Small intestine (tissue), 7 donors: ENCODE results near the gene MUC5B. TPM values are rescaled to one million over a fixed set of nuclear protein-coding genes. Genes with fewer than 3 reads are reported as not detected.

Experiments used
- DNase-seq, 2 donors: peaks; one replicate each; pipeline versions ENCODE4 v3.0.0 to v3.0.0-alpha.2; 2013
- FAIRE-seq: peaks from 2 replicates; lab custom pipeline; 2012; peaks lifted over from hg19 to GRCh38; lab: Jason Lieb, UNC
- H3K27ac ChIP-seq, 3 donors: one replicate each; pipeline ENCODE4 v1.5.1; 2013; ENCODE audit warnings: low read length in 2 of 3, mild to moderate bottlenecking in 2 of 3, control low read depth in 1 of 3, inconsistent platforms in 1 of 3, low read depth in 1 of 3, moderate library complexity in 1 of 3
- H3K27me3 ChIP-seq, 3 donors: one replicate each; pipeline ENCODE4 v1.6.1; 2013; ENCODE audit warnings: low read length in 3 of 3, inconsistent platforms in 1 of 3; ENCODE audit not compliant: control insufficient read depth in 3 of 3, insufficient read depth in 3 of 3
- H3K36me3 ChIP-seq, 3 donors: one replicate each; pipeline ENCODE4 v1.6.1; 2013; ENCODE audit warnings: low read length in 3 of 3, inconsistent platforms in 1 of 3, low read depth in 1 of 3, mild to moderate bottlenecking in 1 of 3, moderate library complexity in 1 of 3; ENCODE audit not compliant: control insufficient read depth in 3 of 3, insufficient read depth in 2 of 3
- H3K4me1 ChIP-seq, 3 donors: one replicate each; pipeline ENCODE4 v1.6.1; 2013; ENCODE audit warnings: low read length in 2 of 3, inconsistent platforms in 1 of 3, low read depth in 1 of 3, mild to moderate bottlenecking in 1 of 3, moderate library complexity in 1 of 3; ENCODE audit not compliant: control insufficient read depth in 3 of 3, insufficient read depth in 2 of 3
- H3K4me3 ChIP-seq, 3 donors: one replicate each; pipeline ENCODE4 v1.5.1; 2013; ENCODE audit warnings: low read length in 3 of 3, control low read depth in 1 of 3, inconsistent platforms in 1 of 3, low read depth in 1 of 3, mild to moderate bottlenecking in 1 of 3, moderate library complexity in 1 of 3
- H3K9me3 ChIP-seq, 2 donors: one replicate each; pipeline ENCODE4 v1.6.1; 2013; ENCODE audit warnings: low read depth in 1 of 2, low read length in 1 of 2; ENCODE audit not compliant: control insufficient read depth in 2 of 2, insufficient read depth in 1 of 2
- WGBS, 3 donors: extraction: QIAGEN DNeasy Blood & Tissue Kit; methylation state at CpG; one replicate each; pipeline ENCODE4 v1.1.7; 2013; 5-methylcytosine and 5-hydroxymethylcytosine counted together
- polyA plus RNA-seq, 4 donors: library from polyadenylated mRNA; stranded (reverse) in 3 of 4; unstranded in 1 of 4; fragments of 200-250 nt in 3 of 4; fragments of 120-200 nt in 1 of 4; gene quantifications; one replicate each; pipeline versions ENCODE4 v1.2.1 to v1.2.3, GENCODE V29; 2013
- donor health status: healthy with polysubstance abuse.
- donor health status: control.
- donor health status: control.
- donor health status: Bipolar disorder and iron deficiency.
- donor health status: healthy.

MUC5B gene
- polyA plus RNA-seq, 4 donors: 0.04 to 2.4 TPM; not detected in 2

DNA sequence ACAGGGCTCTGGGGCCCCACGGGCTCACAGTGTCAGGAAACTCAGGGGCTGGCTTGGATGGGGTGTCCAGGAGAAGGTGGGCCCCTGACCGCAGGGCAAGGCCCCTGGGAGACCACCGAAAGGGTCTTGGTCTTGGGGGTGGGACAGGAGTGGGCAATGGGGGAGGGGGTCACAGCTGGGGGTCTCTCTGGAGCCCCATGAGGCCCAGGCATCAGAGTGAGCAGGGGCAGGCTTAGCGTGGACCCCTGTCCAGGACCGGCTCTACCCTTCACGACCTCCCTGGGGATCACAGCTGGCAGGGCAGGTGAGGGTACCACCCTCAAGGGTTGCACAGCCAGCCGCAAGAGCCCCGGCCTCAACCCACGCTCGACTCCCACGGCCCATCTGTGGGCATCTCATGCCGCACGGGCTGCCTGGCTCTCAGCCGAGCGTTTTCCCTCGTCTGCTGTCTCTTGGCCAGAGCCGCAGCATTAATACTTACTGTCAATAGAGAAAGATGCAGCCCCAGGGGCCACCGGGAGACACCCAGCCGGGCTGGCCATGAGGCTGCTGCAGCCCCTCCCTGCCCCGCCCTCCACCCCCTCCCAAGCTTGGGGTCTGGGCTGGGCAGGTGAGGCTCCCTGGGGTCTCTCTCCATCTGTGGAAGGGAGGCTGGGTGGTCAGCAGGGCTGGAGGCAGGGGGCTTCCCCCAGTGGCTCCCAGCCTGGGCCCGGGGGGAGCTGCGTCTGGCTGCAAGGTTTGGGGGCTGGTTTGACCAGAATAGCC, 662 bp downstream of the MUC5B start:
- WGBS, 3 donors: 56 to 73% (median 57%) methylated on average over 21 to 22 of the region's 22 CpGs
- H3K9me3 ChIP-seq: no peaks in the 10 kb centered on the region
- H3K36me3 ChIP-seq: no peaks in the 10 kb centered on the region
- H3K27me3 ChIP-seq: no peaks in the 10 kb centered on the region
- H3K27ac ChIP-seq: no peak overlapping the region
- peak overlapping the region in 1 of 3 donors; percentile 27 for H3K4me3 ChIP-seq
- peaks cover 0 to 13% (median 0%) of the 10 kb centered on the region in 3 donors for H3K4me1 ChIP-seq
- no peak for DNase-seq
- no peak for FAIRE-seq

DNA sequence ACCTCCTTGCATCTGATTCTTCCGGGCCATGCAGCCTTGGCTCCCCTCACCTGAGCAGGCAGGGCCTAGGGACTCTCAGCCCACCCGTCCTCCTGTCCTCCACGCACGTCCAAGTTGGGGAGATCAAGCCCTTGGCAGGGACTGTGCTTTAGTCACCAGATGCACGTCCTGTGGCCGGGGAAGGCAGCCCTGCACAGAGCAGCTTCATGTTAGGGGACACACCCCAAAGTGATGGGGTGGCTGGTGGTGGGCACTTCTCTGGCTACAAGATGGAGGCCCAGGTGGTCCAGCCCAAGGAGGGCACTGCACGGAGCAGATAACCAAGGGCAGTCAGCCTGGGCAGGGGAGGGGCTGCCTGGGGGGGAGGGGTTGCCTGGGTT, 1.2 kb downstream of the MUC5B start:
- Histone ChIP-seq H3K4me3 (no peak overlapping the region), H3K36me3 (no peaks in the 10 kb centered on the region), H3K4me1 (peaks cover 0 to 7% (median 0%) of the 10 kb centered on the region in 3 donors), H3K27ac (no peak overlapping the region), H3K27me3 (no peaks in the 10 kb centered on the region), H3K9me3 (no peaks in the 10 kb centered on the region)
- 25 to 47% (median 34%) methylated on average over 7 of the region's 7 CpGs for WGBS, 3 donors
- FAIRE-seq: no peak
- no peak for DNase-seq

DNA sequence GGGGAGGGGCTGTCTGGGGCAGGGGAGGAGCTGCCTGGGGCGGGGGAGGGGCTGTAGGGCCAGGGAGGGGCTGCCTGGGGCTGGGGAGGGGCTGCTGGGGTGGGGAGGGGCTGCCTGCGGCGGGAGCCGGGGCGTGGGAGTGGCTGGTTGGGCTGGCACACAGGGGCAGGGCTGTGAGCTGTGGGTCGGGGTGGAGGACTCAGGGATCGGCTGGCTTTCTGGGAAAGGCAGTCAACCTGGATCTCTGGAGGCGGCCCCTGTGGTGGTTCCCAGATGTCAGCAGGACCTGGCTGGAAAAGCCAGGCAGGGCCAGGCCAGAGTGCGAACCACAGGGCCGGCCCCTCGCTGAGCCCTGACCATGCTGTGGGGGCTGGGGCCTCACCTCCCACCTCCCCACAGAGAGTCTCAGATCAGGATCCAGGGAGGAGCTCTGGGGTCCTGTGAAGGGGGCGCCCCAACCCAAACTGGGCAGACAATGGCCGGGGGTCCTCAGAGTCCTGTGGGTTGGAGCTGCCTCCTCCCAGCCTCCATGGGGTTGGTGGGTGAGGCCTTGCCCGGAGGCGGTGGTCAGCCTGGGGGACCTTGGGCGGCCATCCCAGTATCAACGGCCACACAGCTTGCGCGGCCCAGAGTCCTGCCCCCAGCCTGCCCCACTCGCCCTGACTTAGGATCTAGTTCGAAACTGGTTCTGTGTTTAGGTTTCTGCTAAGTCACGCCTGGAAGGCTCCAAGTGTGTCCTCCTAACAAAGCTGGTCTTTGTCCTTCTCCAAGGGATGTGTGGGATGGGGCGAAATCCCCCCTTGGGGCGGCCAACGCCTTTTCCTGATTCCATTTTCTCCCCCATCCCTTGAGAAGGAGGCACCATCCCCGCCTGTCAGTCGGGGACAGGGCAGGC, 1.9 kb downstream of the MUC5B start:
- Histone ChIP-seq H3K27ac (no peak overlapping the region), H3K36me3 (no peaks in the 10 kb centered on the region), H3K27me3 (no peaks in the 10 kb centered on the region), H3K4me1 (peaks cover 0 to under 1% (median 0%) of the 10 kb centered on the region in 3 donors), H3K4me3 (no peak overlapping the region), H3K9me3 (no peaks in the 10 kb centered on the region)
- no peak for FAIRE-seq
- WGBS, 3 donors: 61 to 62% (median 62%) methylated on average over 23 to 27 of the region's 27 CpGs
- DNase-seq: no peak

DNA sequence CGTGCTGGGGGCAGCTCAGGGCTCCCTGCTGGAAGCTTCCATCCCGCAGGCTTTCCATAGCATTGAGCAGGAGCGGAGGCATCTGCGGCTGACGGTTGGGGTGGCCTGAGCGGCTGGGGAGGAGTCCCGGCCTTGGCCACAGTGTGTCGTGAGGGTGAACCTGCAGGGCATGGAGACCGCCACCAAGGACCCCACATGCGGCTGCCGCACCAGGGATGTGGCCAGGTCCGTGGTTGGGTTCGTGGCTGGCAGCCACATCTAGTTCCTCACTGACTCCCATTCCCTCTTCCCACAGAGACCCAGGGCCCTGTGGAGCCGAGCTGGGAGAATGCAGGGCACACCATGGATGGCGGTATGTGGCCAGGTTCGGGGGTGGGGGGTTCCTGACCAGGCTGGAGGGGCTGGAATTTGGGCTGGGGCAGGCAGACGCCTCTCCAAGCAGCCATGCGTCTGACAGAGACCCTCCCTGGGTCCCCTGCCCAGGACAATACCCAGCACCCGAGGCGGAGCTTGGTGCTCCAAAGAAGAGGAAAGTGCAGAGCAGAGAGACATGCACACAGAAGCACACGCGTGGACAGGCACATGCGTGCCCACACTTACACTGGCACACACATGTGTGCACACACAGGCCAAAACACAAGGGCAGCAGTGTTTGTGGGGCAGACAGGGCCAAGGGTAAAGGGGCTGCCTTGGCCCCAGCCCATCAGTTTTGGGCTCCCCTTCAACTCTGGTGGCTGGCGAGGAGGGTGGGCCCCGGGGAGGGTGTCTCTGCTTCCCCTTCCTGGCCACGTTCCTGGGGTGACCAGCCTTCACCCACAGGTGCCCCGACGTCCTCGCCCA, 2.7 kb downstream of the MUC5B start:
- H3K4me3 ChIP-seq: no peak overlapping the region
- no peaks in the 10 kb centered on the region for H3K9me3 ChIP-seq
- 75 to 82% (median 80%) methylated on average over 27 to 29 of the region's 29 CpGs for WGBS, 3 donors
- H3K36me3 ChIP-seq: no peaks in the 10 kb centered on the region
- no peak for DNase-seq
- H3K27ac ChIP-seq: no peak overlapping the region
- H3K4me1 ChIP-seq: no peaks in the 10 kb centered on the region
- H3K27me3 ChIP-seq: peaks cover 0 to 3% (median 0%) of the 10 kb centered on the region in 3 donors
- no peak for FAIRE-seq

DNA sequence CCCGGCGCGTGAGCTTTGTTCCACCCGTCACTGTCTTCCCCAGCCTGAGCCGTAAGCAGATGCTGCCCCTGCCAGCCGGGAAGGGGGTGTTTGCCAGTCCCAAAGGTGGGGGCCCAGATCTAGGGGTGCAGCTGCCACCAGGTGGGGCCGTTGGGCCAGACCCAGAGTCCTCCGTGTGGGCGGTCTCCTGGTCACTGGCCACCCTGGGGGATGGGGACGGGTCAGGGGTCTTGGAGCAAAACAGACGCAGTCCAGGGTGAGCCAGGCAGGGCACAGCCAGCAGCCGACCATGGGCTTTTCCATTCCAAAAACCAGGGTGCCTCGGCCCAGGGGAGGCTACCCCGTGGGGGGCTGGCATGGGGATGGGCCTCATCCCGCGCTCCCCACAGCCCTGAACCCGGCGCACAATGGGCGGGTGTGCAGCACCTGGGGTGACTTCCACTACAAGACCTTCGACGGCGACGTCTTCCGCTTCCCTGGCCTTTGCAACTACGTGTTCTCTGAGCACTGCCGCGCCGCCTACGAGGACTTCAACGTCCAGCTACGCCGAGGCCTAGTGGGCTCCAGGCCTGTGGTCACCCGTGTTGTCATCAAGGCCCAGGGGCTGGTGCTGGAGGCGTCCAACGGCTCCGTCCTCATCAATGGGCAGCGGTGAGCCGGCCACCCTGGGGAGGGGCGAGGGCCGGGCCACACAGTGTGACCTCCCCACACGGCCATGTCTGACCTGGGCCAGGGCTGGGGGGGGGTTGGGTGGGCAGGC, 3.5 kb downstream of the MUC5B start:
- H3K27me3 ChIP-seq: peaks cover 0 to 3% (median 0%) of the 10 kb centered on the region in 3 donors
- no peaks in the 10 kb centered on the region for H3K4me1 ChIP-seq
- FAIRE-seq (no peak), DNase-seq (no peak)
- H3K36me3 ChIP-seq: no peaks in the 10 kb centered on the region
- H3K4me3 ChIP-seq: no peak overlapping the region
- H3K9me3 ChIP-seq: no peaks in the 10 kb centered on the region
- WGBS, 3 donors: 72 to 79% (median 76%) methylated on average over 40 to 41 of the region's 41 CpGs
- H3K27ac ChIP-seq: no peak overlapping the region

DNA sequence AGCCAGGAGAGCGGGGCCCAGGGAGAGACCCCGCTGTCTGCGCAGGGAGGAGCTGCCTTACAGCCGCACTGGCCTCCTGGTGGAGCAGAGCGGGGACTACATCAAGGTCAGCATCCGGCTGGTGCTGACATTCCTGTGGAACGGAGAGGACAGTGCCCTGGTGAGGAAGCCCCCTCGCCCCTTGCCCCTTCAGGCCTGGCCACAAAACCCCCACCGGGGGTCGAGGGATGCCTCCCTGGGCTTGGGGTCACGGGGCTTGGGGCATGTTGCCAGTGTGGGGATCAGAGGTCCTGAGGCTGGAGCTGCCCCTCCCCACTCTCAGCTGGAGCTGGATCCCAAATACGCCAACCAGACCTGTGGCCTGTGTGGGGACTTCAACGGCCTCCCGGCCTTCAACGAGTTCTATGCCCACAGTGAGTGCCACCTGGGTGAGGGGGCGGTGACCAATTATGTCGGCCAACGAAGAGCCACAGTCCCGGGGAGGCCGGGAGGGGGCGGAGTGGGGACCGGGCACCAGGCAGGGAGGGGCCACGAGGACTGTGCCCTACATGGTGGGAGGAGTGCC, 4.2 kb downstream of the MUC5B start:
- WGBS, 3 donors: 35 to 64% (median 51%) methylated on average over 21 to 23 of the region's 23 CpGs
- no peak for FAIRE-seq
- H3K4me3 ChIP-seq: no peak overlapping the region
- no peaks in the 10 kb centered on the region for H3K9me3 ChIP-seq
- peaks cover 0 to 3% (median 0%) of the 10 kb centered on the region in 3 donors for H3K27me3 ChIP-seq
- DNase-seq: no peak
- no peaks in the 10 kb centered on the region for H3K36me3 ChIP-seq
- H3K27ac ChIP-seq: no peak overlapping the region
- no peaks in the 10 kb centered on the region for H3K4me1 ChIP-seq

DNA sequence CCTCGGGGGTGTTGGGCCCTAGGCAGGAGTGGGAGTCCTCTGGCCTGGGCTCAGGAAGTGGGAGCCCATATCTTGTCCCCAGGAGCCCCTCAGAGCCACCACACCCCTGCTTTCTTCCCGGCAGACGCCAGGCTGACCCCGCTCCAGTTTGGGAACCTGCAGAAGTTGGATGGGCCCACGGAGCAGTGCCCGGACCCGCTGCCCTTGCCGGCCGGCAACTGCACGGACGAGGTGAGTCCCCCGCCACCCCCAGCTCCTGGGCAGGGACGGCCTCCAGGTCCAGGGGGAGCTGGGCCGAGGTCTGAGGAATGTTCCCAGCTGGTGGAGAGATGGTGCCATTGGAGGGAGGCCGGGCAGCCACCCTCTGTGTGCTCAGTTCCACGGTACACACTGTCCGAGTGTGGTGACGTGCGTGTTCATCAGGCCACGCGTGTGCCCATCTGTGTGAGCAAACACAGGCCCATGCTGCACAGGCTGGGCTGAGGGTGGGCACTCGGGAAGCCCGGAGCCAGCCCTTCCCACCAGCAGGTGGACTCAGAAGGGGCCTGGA, 4.8 kb downstream of the MUC5B start:
- 75 to 87% (median 76%) methylated on average over 23 of the region's 23 CpGs for WGBS, 3 donors
- H3K27ac ChIP-seq: no peak overlapping the region
- no peaks in the 10 kb centered on the region for H3K36me3 ChIP-seq
- no peak for DNase-seq
- H3K4me3 ChIP-seq: no peak overlapping the region
- no peaks in the 10 kb centered on the region for H3K4me1 ChIP-seq
- peaks cover 0 to 3% (median 0%) of the 10 kb centered on the region in 3 donors for H3K27me3 ChIP-seq
- FAIRE-seq: no peak
- H3K9me3 ChIP-seq: no peaks in the 10 kb centered on the region
